Coronary artery (tissue), 2 donors: ENCODE data around the gene SH3GL1.

Experiments used
- DNase-seq: peaks from one replicate; pipeline ENCODE4 v3.0.0-alpha.2; 2017; ENCODE audit warnings: low spot score
- H3K27ac ChIP-seq, 2 donors: fragments of 200-600 bp; sonication (generic); one replicate each; pipeline ENCODE4 v1.5.1; 2016 to 2019
- H3K4me3 ChIP-seq: fragments of 200-600 bp; sonication (generic); 2 replicates; pipeline ENCODE4 v1.5.1; 2016; ENCODE audit warnings: mild to moderate bottlenecking, moderate library complexity
- CTCF ChIP-seq: fragments of 200-600 bp; sonication (generic); IDR thresholded peaks from one replicate; pipeline ENCODE4 v1.5.1; 2019; ENCODE audit warnings: antibody characterized with exemption

SH3GL1 gene

GRCh38 chr19:4322942-4323665 lies 77.2 kb downstream of the SH3GL1 start:
- no peak overlapping the region for H3K27ac ChIP-seq
- H3K4me3 ChIP-seq, result no peak overlapping the region
- no peak for TF ChIP-seq CTCF
- DNase-seq, result no peak

GRCh38 chr19:4320419-4320818 lies 79.9 kb downstream of the SH3GL1 start:
- no peak for TF ChIP-seq CTCF
- Histone ChIP-seq H3K4me3 (no peak overlapping the region), H3K27ac (no peak overlapping the region)
- DNase-seq, result no peak

DNA sequence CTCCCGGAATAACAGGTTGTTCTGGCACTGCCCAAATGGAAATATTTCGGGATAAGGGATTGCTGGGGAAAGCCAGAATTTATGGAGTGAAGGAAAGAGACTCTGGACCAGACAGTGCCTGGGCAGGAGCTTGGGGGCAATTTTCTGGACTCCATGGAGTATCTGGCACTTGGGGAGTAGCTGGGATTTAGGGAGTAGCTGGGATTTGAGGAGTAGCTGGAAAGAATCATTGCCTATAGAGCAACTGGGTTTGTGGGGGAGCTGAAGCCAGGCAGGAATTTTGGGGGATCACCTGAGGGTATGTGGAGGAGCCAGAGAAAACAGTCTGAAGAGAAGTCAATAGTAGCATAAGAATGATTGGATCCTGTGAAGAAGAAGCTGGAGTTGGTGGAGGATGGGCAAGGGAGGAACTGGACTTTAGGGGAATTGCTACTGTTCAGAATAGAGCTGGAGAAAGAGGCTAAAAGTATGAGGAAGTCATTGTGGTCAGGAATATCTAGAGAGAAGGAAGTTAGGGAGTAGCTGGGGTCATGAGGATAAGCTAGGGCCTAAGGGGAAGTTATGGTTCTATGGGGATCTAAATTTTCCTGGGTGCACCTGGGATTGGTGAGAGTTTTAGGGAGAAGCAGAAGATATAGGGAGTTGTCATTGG lies 81.2 kb downstream of the SH3GL1 start:
- H3K27ac ChIP-seq, result no peak overlapping the region
- TF ChIP-seq CTCF, result no peak
- no peak overlapping the region for H3K4me3 ChIP-seq
- no peak for DNase-seq

DNA sequence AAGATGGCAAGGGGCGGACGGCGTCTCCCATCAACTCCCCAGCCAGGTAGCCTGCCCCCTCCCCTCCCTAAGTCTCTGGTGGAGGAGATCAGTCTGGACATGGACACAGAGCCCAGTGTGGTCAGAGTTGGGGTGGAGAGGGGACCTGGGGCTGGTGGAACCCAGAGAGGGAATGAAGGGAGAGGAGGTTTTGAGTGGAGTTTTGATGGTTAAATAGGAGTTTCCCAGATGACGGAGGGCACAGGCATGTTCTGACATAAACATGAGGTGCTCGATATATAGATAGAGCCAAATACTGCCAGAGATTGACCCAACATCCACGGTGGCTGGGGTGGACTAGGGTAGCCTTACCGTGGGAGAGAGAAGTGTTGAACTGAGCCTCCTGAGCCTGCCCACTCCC lies 81.9 kb downstream of the SH3GL1 start:
- H3K27ac ChIP-seq, result no peak overlapping the region
- no peak overlapping the region for H3K4me3 ChIP-seq
- no peak for DNase-seq
- no peak for TF ChIP-seq CTCF

DNA sequence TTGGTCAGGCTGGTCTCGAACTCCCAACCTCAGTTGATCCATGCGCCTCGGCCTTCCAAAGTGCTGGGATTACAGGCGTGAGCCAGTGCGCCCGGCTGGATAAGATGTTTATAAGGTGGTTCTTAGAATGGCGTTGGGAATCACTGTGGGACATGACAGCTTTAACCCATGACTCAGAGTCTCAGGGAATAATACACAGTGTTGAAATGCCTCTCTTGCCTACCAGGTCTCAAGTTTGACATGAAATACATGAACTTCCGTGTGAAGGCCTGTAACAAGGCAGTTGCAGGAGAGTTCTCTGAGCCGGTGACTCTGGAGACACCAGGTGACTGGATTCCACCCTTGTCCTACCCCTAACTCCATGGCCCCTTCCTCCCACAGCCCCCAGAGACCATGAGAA lies 83.4 kb downstream of the SH3GL1 start:
- no peak for DNase-seq
- Histone ChIP-seq H3K27ac (no peak overlapping the region), H3K4me3 (no peak overlapping the region)
- no peak for TF ChIP-seq CTCF

- Histone ChIP-seq H3K27ac (no peak overlapping the region), H3K4me3 (no peak overlapping the region)
- DNase-seq, result no peak
- TF ChIP-seq CTCF, result no peak
Observed at GRCh38 chr19:4313847-4314490, 86.4 kb downstream of the SH3GL1 start.
